Mesenchymal stem cell (in vitro differentiated cells and primary cell): ENCODE measurements around the gene GFAP. TPM values are rescaled to one million over a fixed set of nuclear protein-coding genes. Genes with fewer than 3 reads are reported as not detected.
A peak's percentile ranks its signal among the peaks of the same experiment; 100 is the strongest.

Source experiments
- DNase-seq: peaks from one replicate; pipeline ENCODE4 v3.0.0-alpha.2; 2013
- H2AFZ ChIP-seq: one replicate; pipeline ENCODE4 v1.6.1; 2013; ENCODE audit warnings: low read depth, mild to moderate bottlenecking, control low read depth, inconsistent platforms, low read length, moderate library complexity
- H2AK5ac ChIP-seq: 2 replicates; pipeline ENCODE4 v1.6.1; 2013; ENCODE audit warnings: low read length, moderate library complexity, mild to moderate bottlenecking, inconsistent platforms; ENCODE audit not compliant: severe bottlenecking
- H2BK120ac ChIP-seq: one replicate; pipeline ENCODE4 v1.6.1; 2013; ENCODE audit warnings: low read depth, mild to moderate bottlenecking, inconsistent platforms, low read length, moderate library complexity
- H2BK12ac ChIP-seq, 2 experiments: one replicate each; pipeline ENCODE4 v1.6.1; 2013; ENCODE audit warnings: inconsistent platforms in 2 of 2, low read length in 2 of 2, mild to moderate bottlenecking in 2 of 2, moderate library complexity in 2 of 2, control low read depth in 1 of 2
- H2BK15ac ChIP-seq: one replicate; pipeline ENCODE4 v1.6.1; 2013; ENCODE audit warnings: mild to moderate bottlenecking, low read depth, inconsistent platforms; ENCODE audit not compliant: poor library complexity, severe bottlenecking
- H2BK5ac ChIP-seq: 2 replicates; pipeline ENCODE4 v1.6.1; 2013; ENCODE audit warnings: low read depth, mild to moderate bottlenecking, low read length, control low read depth, inconsistent platforms; ENCODE audit not compliant: poor library complexity, severe bottlenecking
- H3K14ac ChIP-seq, 2 experiments: one replicate each; pipeline ENCODE4 v1.6.1; 2013; ENCODE audit warnings: inconsistent platforms in 2 of 2, low read length in 2 of 2, control low read depth in 1 of 2, mild to moderate bottlenecking in 1 of 2, moderate library complexity in 1 of 2
- H3K18ac ChIP-seq, 2 experiments: one replicate each; pipeline ENCODE4 v1.6.1; 2013; ENCODE audit warnings: inconsistent platforms in 2 of 2, low read length in 2 of 2, control low read depth in 1 of 2, low read depth in 1 of 2, mild to moderate bottlenecking in 1 of 2
- H3K23ac ChIP-seq, 2 experiments: one replicate each; pipeline ENCODE4 v1.6.1; 2013; ENCODE audit warnings: inconsistent platforms in 2 of 2, low read length in 2 of 2, mild to moderate bottlenecking in 2 of 2, moderate library complexity in 2 of 2, control low read depth in 1 of 2
- H3K27ac ChIP-seq: 2 replicates; pipeline ENCODE4 v1.5.1; 2013; ENCODE audit warnings: mild to moderate bottlenecking, moderate library complexity, low read length, control low read depth, inconsistent platforms; ENCODE audit not compliant: poor library complexity, severe bottlenecking
- H3K27me3 ChIP-seq, 2 experiments: 2 replicates each; pipeline versions ENCODE4 v1.6.1 to v1.7.0; 2013; ENCODE audit warnings: low read length in 2 of 2, mild to moderate bottlenecking in 2 of 2, moderate library complexity in 2 of 2, control low read depth in 1 of 2, inconsistent platforms in 1 of 2; ENCODE audit not compliant: control insufficient read depth in 1 of 2, insufficient read depth in 1 of 2
- H3K36me3 ChIP-seq, 2 experiments: 2 replicates each; pipeline versions ENCODE4 v1.6.1 to v1.7.0; 2013; ENCODE audit warnings: low read length in 2 of 2, control low read depth in 1 of 2, inconsistent platforms in 1 of 2, low read depth in 1 of 2, mild to moderate bottlenecking in 1 of 2; ENCODE audit not compliant: insufficient read depth in 2 of 2, control insufficient read depth in 1 of 2
- H3K4ac ChIP-seq, 2 experiments: one replicate each; pipeline ENCODE4 v1.6.1; 2013; ENCODE audit warnings: inconsistent platforms in 2 of 2, low read length in 2 of 2, mild to moderate bottlenecking in 2 of 2, moderate library complexity in 2 of 2, control low read depth in 1 of 2, low read depth in 1 of 2
- H3K4me1 ChIP-seq: 2 replicates; pipeline ENCODE4 v1.6.1; 2013; ENCODE audit warnings: low read depth, low read length, control low read depth; ENCODE audit not compliant: control insufficient read depth, insufficient read depth
- H3K4me2 ChIP-seq: 2 replicates; pipeline ENCODE4 v1.6.1; 2013; ENCODE audit warnings: low read length, mild to moderate bottlenecking, inconsistent platforms; ENCODE audit not compliant: poor library complexity, severe bottlenecking
- H3K4me3 ChIP-seq, 2 experiments: 2 replicates each; pipeline versions ENCODE4 v1.5.1 to v1.7.0; 2013; ENCODE audit warnings: low read length in 2 of 2, mild to moderate bottlenecking in 2 of 2, control low read depth in 1 of 2, low read depth in 1 of 2; ENCODE audit not compliant: insufficient read depth in 1 of 2
- H3K79me1 ChIP-seq: replicated peaks from 2 replicates; pipeline ENCODE4 v1.6.1; 2013; ENCODE audit warnings: mild to moderate bottlenecking, control low read depth, low read length, inconsistent platforms; ENCODE audit not compliant: poor library complexity, severe bottlenecking
- H3K9ac ChIP-seq: 2 replicates; pipeline ENCODE4 v1.7.0; 2013; ENCODE audit warnings: mild to moderate bottlenecking, low read length, moderate library complexity
- H3K9me3 ChIP-seq: 2 replicates; pipeline ENCODE4 v1.7.0; 2013; ENCODE audit warnings: mild to moderate bottlenecking, low read length; ENCODE audit not compliant: control insufficient read depth
- H4K8ac ChIP-seq: one replicate; pipeline ENCODE4 v1.6.1; 2013; ENCODE audit warnings: inconsistent platforms, mild to moderate bottlenecking, low read length, moderate library complexity
- H4K91ac ChIP-seq: one replicate; pipeline ENCODE4 v1.6.1; 2013; ENCODE audit warnings: mild to moderate bottlenecking, low read length, inconsistent platforms
- WGBS: methylation state at CpG from one replicate; pipeline ENCODE4 v1.1.7; 2013; ENCODE audit warnings: mixed read lengths; 5-methylcytosine and 5-hydroxymethylcytosine counted together
- polyA plus RNA-seq, 2 experiments: library from polyadenylated mRNA; stranded (reverse); fragments of 200-250 nt; gene quantifications; one replicate each; pipeline ENCODE4 v1.2.3, GENCODE V29; 2013

GFAP gene
- 0.68 TPM for polyA plus RNA-seq (2013, experiment 1 of 2)
- 0.49 TPM for polyA plus RNA-seq (2013, experiment 2 of 2)

- no peak within 1 kb of the TSS for H3K14ac ChIP-seq
- peak within 1 kb of the TSS in 1 of 2 experiments; percentile 18 for H3K18ac ChIP-seq
- no peak within 1 kb of the TSS for H2BK120ac ChIP-seq
- no peak within 1 kb of the TSS for H2BK12ac ChIP-seq
- no peaks in the 10 kb centered on the region for H3K36me3 ChIP-seq
- H3K79me1 ChIP-seq = no peaks in the 10 kb centered on the region
- no peak within 1 kb of the TSS for H3K27ac ChIP-seq
- 75% methylated on average over 11 of the region's 17 CpGs for WGBS
- no peak within 1 kb of the TSS for H3K4me3 ChIP-seq
- no peak for DNase-seq
- H3K27me3 ChIP-seq = peaks cover 0 to 39% of the 10 kb centered on the region in 2 experiments
- no peak within 1 kb of the TSS for H2BK5ac ChIP-seq
- peaks cover 32% of the 10 kb centered on the region for H3K4me1 ChIP-seq
- no peak within 1 kb of the TSS for H4K8ac ChIP-seq
- H2BK15ac ChIP-seq = no peak within 1 kb of the TSS
- H4K91ac ChIP-seq = no peak within 1 kb of the TSS
- H2AFZ ChIP-seq = no peak within 1 kb of the TSS
- H2AK5ac ChIP-seq = no peak within 1 kb of the TSS
- no peak within 1 kb of the TSS for H3K4me2 ChIP-seq
- H3K4ac ChIP-seq = no peak within 1 kb of the TSS
- H3K9ac ChIP-seq = no peak within 1 kb of the TSS
- no peak within 1 kb of the TSS for H3K23ac ChIP-seq
- no peaks in the 10 kb centered on the region for H3K9me3 ChIP-seq
These were observed at the start of gene GFAP for GRCh38 chr17:44915321-44915726. Gene GFAP, minus strand, starts transcription at chr17:44915500. Its CDS starts 14 bp downstream, at chr17:44915486.

GRCh38 chr17:44961921-44962350 lies 46.6 kb upstream of the GFAP start:
- no peak overlapping the region for H3K9ac ChIP-seq
- WGBS = 64% methylated on average over 4 of the region's 7 CpGs
- H2BK15ac ChIP-seq = no peak overlapping the region
- H3K27ac ChIP-seq = no peak overlapping the region
- H3K14ac ChIP-seq = no peak overlapping the region
- no peaks in the 10 kb centered on the region for H3K79me1 ChIP-seq
- no peak overlapping the region for H2AK5ac ChIP-seq
- H4K8ac ChIP-seq = no peak overlapping the region
- no peak overlapping the region for H3K4me2 ChIP-seq
- no peak overlapping the region for H3K23ac ChIP-seq
- no peak overlapping the region for H3K4me3 ChIP-seq
- H3K18ac ChIP-seq = no peak overlapping the region
- H2BK12ac ChIP-seq = no peak overlapping the region
- DNase-seq = no peak
- peak overlapping the region; percentile 29 for H2AFZ ChIP-seq
- peaks cover 8% of the 10 kb centered on the region for H3K4me1 ChIP-seq
- H2BK120ac ChIP-seq = no peak overlapping the region
- peaks cover 0 to 3% of the 10 kb centered on the region in 2 experiments for H3K36me3 ChIP-seq
- peaks cover 33 to 57% of the 10 kb centered on the region in 2 experiments for H3K27me3 ChIP-seq
- no peak overlapping the region for H4K91ac ChIP-seq
- no peak overlapping the region for H3K4ac ChIP-seq
- no peaks in the 10 kb centered on the region for H3K9me3 ChIP-seq
- no peak overlapping the region for H2BK5ac ChIP-seq

- no peaks in the 10 kb centered on the region for H3K9me3 ChIP-seq
- peaks cover 9% of the 10 kb centered on the region for H3K4me1 ChIP-seq
- H3K9ac ChIP-seq = no peak overlapping the region
- H3K4me3 ChIP-seq = no peak overlapping the region
- no peak overlapping the region for H2BK12ac ChIP-seq
- H3K4ac ChIP-seq = no peak overlapping the region
- no peak overlapping the region for H2AFZ ChIP-seq
- H4K8ac ChIP-seq = no peak overlapping the region
- H2BK15ac ChIP-seq = no peak overlapping the region
- DNase-seq = no peak
- no peak overlapping the region for H4K91ac ChIP-seq
- no peak overlapping the region for H2BK5ac ChIP-seq
- no peak overlapping the region for H3K23ac ChIP-seq
- peaks cover 0 to 3% of the 10 kb centered on the region in 2 experiments for H3K36me3 ChIP-seq
- WGBS = 89% methylated on average over 2 of the region's 2 CpGs
- H3K14ac ChIP-seq = no peak overlapping the region
- no peaks in the 10 kb centered on the region for H3K79me1 ChIP-seq
- H3K27me3 ChIP-seq = peaks cover 23 to 54% of the 10 kb centered on the region in 2 experiments
- no peak overlapping the region for H3K27ac ChIP-seq
- H2BK120ac ChIP-seq = no peak overlapping the region
- no peak overlapping the region for H2AK5ac ChIP-seq
- H3K18ac ChIP-seq = no peak overlapping the region
- no peak overlapping the region for H3K4me2 ChIP-seq
These were observed 45.4 kb upstream of the GFAP start for GRCh38 chr17:44960691-44961090.

DNA sequence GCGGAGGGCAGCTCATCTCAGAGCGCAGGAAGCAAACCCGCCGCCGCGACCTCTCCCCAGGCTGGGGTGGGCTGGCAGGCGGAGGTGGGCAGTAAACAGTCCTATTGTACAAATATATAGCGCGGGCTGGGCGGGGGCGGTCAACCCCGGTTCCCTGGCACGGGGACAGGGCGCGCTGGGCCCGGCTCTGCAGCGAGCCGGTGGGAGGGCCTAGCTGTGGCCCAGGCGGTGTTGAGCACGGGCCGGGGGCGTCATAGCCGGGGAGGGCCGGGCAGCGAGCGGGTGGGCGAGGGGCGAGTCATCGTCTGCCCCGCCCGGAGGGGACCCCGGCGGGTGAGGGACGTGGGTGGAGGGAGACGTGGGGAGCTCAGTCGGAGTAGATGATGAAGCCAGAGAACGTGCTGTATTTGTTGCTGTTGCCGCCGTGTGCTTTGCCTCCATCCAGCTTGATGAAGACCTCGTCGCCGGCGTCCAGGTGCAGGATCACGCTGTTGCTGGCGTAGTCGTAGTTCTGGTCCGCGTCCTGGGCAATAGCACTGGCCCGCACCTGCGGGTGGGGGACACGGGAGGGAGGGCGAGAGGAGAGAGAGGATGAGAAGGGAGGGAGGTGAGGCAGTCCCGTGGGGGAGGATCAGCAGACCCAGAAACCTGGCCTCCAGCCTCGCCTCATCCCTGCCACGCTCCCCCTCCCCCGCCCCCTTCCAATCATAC lies 44.7 kb upstream of the GFAP start:
- Histone ChIP-seq H2BK15ac (peak overlapping the region; percentile 18), H3K23ac (no peak overlapping the region), H2BK12ac (peak overlapping the region in 1 of 2 experiments; percentile 19), H3K27me3 (peaks cover 21 to 53% of the 10 kb centered on the region in 2 experiments), H3K18ac (no peak overlapping the region), H3K9ac (no peak overlapping the region), H3K14ac (peak overlapping the region in 1 of 2 experiments; percentile 30), H2BK120ac (peak overlapping the region; percentile 59), H3K79me1 (no peaks in the 10 kb centered on the region), H2AK5ac (no peak overlapping the region), H4K91ac (peak overlapping the region; percentile 70), H3K36me3 (peaks cover 0 to 3% of the 10 kb centered on the region in 2 experiments), H4K8ac (peak overlapping the region; percentile 82), H3K4me3 (no peak overlapping the region), H2AFZ (no peak overlapping the region), H3K4ac (no peak overlapping the region), H3K4me2 (no peak overlapping the region), H3K9me3 (no peaks in the 10 kb centered on the region), H3K4me1 (peaks cover 9% of the 10 kb centered on the region), H3K27ac (no peak overlapping the region), H2BK5ac (no peak overlapping the region)
- WGBS = 17% methylated on average over 39 of the region's 56 CpGs
- DNase-seq = no peak
